ENCODE measurements around the gene ZNF836.

- TF ChIP-seq, protein P1, sequence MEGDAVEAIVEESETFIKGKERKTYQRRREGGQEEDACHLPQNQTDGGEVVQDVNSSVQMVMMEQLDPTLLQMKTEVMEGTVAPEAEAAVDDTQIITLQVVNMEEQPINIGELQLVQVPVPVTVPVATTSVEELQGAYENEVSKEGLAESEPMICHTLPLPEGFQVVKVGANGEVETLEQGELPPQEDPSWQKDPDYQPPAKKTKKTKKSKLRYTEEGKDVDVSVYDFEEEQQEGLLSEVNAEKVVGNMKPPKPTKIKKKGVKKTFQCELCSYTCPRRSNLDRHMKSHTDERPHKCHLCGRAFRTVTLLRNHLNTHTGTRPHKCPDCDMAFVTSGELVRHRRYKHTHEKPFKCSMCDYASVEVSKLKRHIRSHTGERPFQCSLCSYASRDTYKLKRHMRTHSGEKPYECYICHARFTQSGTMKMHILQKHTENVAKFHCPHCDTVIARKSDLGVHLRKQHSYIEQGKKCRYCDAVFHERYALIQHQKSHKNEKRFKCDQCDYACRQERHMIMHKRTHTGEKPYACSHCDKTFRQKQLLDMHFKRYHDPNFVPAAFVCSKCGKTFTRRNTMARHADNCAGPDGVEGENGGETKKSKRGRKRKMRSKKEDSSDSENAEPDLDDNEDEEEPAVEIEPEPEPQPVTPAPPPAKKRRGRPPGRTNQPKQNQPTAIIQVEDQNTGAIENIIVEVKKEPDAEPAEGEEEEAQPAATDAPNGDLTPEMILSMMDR (IDR thresholded peaks at IDR 0.05; ENCODE audit: insufficient read depth, low read depth, low read length) = no peak
- TF ChIP-seq EZH2 (IDR thresholded peaks at IDR 0.05; ENCODE audit: insufficient read depth, low read length) = no peak
Observed at GRCh38 chr19:52211926-52212571, 40.6 kb upstream of the ZNF836 start.
